ENCODE measurements around the gene SERPINI1.

The SERPINI1 gene

DNA sequence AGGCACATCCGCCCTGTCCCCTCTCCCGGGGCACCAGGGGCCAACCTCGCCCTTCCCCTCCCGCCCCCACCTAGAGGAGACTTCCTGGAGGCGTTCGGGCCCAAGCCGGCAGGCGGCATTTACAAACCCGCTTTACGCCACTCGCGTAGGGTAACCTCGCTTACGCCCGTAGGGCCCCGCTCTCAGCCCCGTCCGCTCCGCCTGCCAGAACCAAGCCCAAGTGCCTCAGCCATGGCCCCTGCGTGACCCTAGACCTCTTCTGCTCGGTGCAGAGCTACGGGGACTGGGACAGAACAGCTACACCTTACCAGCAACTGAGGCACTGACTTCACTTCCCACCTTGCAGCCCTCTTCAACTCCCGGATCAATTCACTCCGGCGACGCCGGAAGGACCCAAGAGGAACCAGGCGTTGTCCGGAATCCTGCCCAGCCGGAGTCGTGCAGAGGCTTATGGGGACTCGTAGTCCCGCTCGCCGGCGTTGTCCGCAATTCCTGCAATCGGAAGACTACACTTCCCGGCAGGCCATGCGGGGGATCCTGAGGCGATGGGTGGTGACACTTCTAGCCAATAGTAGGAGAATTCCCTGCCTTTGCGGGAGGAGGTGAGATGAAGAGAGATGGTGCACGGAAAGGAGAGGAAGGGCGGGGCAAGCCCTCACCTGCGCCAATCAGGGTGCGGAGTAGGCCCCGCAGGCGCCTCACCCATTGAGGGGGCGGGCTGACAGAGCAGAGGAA lies 856 bp upstream of the SERPINI1 start, which contains the start of gene PDCD10:
Gene PDCD10, minus strand, starts transcription at position 395 of the 735 bp plus-strand sequence. CDS start 14,735 bp downstream, outside the sequence.
- peak; percentile 97 to 99 (median 98) for DNase-seq

GRCh38 chr3:167736264-167736787 lies 805 bp downstream of the SERPINI1 start:
- DNase-seq: no peak

- no peak for DNase-seq
Observed at GRCh38 chr3:167736997-167737396, 1.5 kb downstream of the SERPINI1 start.

DNA sequence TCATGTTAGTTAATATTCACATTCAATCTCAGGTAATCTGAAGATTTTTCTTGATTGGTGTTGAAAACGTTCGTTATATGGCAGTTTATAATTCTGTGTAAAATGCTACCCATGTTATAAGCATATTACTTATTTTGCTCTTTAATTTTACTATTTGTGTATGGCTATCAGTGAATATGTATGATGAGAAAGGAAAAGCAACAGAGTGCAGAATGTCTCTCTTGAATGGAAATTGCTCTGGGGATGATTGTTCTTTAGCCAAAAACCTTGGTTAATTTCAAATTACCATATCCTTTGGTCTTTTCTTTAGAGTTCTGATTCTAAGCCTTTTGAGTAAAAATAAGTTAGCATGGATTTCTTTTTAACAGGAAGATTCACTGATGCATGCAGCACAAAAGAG lies 2.5 kb downstream of the SERPINI1 start:
- no peak for DNase-seq

DNA sequence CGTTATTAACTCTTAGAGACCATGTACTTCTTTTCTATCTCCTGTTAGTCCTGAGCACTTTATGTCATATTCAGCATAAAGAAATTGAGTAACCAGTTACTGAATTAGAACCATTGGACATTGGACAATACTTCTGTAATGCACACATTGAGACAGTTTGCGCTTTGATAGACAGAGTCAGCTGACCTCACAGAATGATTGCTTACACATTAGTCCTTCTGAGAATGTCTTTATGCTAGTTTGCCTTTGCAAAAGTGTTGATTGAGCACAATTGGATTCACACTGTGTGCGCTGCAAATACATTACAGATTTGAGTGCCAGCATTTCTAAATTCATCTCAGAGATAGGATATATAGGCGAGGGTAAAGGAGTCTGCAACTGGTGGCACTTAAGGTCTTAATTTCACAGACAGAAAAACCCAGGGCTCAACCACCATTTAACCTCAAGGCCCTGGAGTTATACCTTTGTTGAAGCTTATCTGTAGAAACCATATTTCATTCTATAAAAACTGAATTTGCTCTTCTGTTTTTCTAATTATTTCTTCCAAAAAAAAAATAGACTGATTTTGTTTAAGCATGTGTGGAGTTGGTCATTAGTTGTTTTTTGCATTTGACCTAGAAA lies 3.8 kb downstream of the SERPINI1 start:
- DNase-seq: no peak

- DNase-seq: peak in 3 of 4 experiments; percentile 25 to 49 (median 42)
Observed at GRCh38 chr3:167740961-167741587, 5.6 kb downstream of the SERPINI1 start.

GRCh38 chr3:167742338-167742737 lies 6.8 kb downstream of the SERPINI1 start:
- no peak for DNase-seq

DNA sequence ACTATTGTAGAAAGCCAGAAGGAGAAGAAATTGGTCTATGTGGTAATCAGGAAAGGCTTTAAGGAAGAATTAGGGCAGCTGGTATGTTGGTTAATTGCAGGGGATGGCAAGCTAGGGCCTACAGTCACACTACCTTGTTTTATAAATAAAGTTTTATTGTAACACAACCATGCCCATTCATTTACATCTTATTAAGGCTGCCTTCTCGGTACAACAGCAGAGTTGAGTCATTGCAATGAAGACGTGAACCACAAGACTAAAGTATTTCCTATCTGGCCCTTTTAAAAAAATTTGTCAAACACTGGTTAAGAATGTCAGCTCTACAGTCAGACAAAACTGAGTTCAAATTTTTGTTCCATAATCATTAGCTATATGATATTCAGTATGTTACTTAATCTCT lies 8.3 kb downstream of the SERPINI1 start:
- DNase-seq: peak in 3 of 4 experiments; percentile 9 to 27 (median 18)

- DNase-seq: no peak
Observed at GRCh38 chr3:167749209-167749608, 13.7 kb downstream of the SERPINI1 start.

DNA sequence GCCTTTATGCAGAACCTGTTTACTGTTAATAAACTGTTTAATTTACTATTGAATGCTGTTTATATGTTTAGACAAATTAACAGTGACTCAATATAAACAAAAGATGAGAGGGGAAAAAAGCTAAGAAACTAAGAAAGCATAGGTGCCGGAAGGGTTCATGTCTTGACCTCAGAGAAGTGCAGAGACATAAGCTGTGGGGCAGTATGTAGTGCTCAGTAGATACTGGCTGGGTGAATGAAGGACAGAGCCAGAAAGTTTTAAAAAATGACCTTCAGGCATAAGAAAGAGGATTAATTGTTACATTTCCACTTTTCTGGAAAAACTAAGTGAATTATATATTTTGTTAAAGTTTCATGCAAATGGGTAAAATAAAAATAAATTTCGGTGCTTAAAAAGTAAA lies 14.2 kb downstream of the SERPINI1 start:
- DNase-seq: no peak

GRCh38 chr3:167750272-167750971 lies 14.9 kb downstream of the SERPINI1 start:
- DNase-seq: peak; percentile 52 to 81 (median 68)

- peak in 2 of 4 experiments; percentile 22 to 25 for DNase-seq
Observed at GRCh38 chr3:167754049-167754448, 18.5 kb downstream of the SERPINI1 start.

- DNase-seq: no peak
Observed at GRCh38 chr3:167761302-167761701, 25.8 kb downstream of the SERPINI1 start.

GRCh38 chr3:167762296-167762695 lies 26.8 kb downstream of the SERPINI1 start:
- DNase-seq: no peak

DNA sequence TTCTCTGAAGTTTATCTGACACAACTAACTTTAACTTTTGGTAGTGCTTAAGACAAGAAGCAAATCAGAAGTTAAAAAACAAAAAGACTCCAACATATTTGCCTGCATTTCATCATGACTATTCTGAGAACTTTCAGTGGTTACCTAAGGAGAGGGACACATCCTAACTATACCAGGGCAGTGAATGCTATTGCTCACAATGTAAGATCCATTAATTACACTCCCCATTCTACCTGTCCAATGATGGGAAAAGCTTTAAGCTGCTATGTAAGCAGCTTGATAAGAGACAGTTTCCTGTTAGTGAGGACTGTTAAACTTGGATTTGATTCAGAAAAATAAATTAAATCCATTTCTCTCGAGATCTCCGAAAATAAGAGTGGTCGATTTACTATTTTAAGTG lies 37.5 kb downstream of the SERPINI1 start:
- no peak for DNase-seq

- no peak for DNase-seq
Observed at GRCh38 chr3:167773584-167773983, 38.1 kb downstream of the SERPINI1 start.

DNA sequence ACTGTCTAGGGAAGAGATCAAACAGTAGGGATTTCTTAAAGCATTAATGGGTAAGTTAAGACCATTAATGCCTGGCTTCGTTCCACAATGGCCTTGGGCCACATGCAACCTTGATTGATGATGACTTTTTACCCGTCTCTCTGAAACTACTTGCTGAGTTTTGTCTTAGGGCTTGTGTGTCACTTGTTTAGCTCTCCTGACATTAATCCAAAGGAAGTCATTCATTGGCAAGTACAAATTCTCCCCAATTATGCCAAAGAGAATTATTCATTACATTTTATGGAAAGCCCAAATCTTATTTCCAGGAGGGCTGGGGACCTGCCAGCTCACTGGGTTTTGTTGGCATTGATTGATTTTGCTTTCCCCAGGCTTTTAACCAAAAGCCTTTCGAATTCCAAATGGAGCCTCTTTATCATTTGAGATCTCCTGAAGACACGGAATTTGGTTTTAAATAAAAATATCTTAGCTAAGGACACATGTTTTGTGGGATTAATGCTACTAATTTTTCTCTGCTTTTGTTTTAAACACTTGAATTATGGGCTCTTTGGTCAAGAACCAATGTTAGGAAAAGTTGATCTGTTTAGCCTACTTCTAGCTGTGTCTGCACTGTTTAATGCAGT lies 40.7 kb downstream of the SERPINI1 start:
- DNase-seq: no peak

- DNase-seq: no peak
Observed at GRCh38 chr3:167777356-167777755, 41.8 kb downstream of the SERPINI1 start.

DNA sequence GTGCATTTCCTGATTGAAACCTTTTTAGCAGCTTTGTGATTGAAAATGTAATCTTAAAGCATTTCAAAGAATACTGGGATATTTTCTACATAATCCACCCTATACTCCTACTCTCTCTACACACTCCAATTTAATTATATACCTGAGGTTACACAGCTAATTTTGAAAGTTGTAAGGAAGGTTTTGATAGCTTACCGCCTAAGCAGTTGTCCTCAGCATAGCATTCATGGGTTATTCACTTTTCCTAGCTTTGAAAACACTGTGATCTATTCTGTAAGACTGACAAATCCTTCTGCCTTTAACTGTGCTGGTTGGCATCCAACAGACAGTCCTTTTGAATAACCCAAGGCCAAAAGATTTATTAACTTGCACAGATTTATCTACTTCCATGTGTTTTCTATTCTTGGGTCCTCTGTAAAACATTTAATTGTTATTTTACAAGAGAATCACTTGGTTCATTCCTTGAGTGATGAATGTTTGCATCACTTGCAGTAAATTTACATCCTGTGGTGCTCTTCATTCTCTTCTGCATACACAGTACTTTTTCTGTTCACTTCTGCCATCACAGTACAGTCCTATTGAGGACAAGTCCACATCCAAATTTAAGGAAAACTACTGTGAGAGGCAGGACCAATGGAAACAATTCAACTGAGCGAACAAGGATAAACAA lies 44.8 kb downstream of the SERPINI1 start:
- no peak for DNase-seq

DNA sequence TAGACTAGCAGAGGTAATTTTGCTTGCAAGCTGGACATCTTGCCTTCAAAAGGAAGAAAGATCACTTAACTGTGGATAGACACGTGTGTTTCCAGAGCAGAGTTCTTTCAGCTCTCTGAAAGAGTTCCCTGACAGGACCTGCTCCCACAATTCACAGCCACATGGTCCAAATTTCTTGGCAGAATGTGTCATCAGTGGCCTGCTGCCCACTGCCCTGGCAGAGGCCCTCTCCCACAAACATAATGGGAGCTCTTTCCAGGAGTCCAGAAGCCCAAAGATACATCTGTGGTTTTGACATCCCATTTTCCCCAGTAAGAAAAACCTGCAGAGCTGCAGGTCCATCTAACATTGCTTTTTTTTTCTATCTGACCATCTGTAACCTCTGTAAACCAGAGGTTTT lies 48.3 kb downstream of the SERPINI1 start:
- DNase-seq: no peak

DNA sequence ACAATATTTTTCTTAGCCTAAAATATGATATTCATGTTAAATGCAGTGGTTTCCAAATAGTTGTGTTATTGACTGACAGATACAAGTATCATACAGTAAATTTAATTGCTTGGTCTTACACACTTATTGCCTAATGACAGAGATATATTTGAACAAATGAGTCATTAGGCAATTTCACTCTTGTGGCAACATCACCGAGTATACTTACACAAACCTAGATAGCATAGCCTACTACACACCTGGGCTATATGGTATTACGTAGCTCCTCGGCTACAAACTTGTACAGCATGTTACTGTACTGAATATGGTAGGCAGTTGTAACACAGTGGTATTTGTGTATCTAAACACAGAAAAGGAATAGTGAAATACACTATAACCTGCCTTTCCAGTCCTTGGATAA lies 50.3 kb downstream of the SERPINI1 start:
- no peak for DNase-seq

GRCh38 chr3:167787440-167787839 lies 51.9 kb downstream of the SERPINI1 start:
- no peak for DNase-seq

All from suppressor macrophage (primary cell).